HG02938 (cell line): Measurements from ENCODE around the gene CHD6.

ENCODE experiments used
- ATAC-seq: cut with Tn5 transposase; IDR thresholded peaks from one replicate; pipeline ENCODE4 v1.9.1; 2021; ENCODE audit warnings: mild to moderate bottlenecking, moderate library complexity; ENCODE audit not compliant: unreplicated experiment

The CHD6 gene

DNA sequence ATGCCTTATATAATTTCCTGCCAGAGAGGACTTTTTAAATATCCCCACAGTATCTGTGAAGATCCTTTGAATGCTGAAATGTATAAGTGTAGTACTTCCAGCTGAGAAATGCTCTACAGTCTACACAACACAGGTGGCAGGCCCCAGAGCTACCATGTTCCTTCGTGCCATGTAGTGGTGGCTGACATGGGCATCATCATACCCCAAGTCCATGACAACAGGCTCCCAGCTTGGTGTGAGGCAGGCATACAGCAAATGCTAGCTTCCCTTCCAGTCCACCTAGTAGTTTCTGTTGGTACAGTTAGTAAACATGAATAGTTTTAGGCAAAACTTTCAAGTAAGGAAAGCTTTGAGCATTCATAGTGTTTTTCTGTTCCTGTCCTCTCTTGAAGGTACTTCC lies 190.3 kb downstream of the CHD6 start:
- ATAC-seq: no peak

DNA sequence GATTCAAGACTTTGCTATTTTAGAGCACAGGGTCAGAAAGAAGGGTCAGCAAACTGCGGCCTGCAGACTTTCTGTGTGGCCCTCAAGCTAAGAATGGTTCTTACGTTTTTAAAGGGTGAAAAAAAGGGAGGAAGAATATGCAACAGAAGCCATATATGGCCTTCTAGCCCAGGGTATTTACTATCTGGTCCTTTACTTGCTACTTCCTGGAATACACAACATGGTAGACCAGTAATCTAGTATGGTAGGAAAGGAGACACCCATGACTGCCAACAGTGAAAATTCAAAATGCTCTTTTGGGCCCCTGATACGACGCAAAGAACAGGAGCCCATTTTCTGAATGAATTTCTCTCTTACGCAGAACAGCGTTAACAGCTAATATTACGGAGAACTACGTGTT lies 191.2 kb downstream of the CHD6 start:
- no peak for ATAC-seq

- ATAC-seq: no peak
Measured at GRCh38 chr20:41426086-41426830, 191.9 kb downstream of the CHD6 start.

DNA sequence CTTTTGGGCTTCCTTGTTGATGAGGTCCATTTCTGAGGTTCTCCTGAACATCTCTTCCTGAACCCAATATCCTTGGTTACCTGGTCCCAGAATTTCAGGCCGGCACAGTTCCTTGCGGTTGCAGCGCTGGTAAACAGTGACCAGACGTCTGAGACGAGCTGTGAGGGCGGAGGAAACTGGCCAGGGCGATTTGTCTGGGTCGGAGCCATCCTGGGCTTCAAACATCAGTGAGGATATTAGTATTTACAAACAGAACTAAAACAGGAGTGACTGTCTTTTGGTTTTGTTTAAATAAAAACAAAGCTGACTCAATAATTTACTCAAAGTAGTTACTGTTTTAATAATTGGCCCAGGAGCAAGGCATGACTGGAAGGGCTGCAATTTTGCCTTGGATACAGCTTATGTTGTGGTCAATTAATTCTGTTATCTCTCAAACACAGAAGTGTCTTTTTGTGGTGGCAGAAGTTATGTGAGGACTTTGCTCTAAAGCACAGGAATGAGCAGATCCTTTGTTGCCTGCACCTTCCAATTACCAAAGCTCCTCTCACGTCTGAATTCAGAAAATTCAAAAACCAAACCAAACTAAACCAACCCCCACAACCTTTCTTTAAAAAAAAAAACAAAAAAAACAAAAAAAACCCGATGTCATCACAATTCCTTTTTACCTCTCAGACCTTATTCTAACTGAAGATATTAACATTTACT lies 192.8 kb downstream of the CHD6 start:
- no peak for ATAC-seq

- no peak for ATAC-seq
Measured at GRCh38 chr20:41424546-41424945, 193.6 kb downstream of the CHD6 start.

- ATAC-seq: no peak
Measured at GRCh38 chr20:41424011-41424410, 194.2 kb downstream of the CHD6 start.

GRCh38 chr20:41422953-41423352 lies 195.2 kb downstream of the CHD6 start:
- ATAC-seq: no peak

- ATAC-seq: no peak
Measured at GRCh38 chr20:41418739-41419293, 199.4 kb downstream of the CHD6 start.

- no peak for ATAC-seq
Measured at GRCh38 chr20:41418031-41418430, 200.1 kb downstream of the CHD6 start.

- no peak for ATAC-seq
Measured at GRCh38 chr20:41415191-41415590, 203.0 kb downstream of the CHD6 start.

DNA sequence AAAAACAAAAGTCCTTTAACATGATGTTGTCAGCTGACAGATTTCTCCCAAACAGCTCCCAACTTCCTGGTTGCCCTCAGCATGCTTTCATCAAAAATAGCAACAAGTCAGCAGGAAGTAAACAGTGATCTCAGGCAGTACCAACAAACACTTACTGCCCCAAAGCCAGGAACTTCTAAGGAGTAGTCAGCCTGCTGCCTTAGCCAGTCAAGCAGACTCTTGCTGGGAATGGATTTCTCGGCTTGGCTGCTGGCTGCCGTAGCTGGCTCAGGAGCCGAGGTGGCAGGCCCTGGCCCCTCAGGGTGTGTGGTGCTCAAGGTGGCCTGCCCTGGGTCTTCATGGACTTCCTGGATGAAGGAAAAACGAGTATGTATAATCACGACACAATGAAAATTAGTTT lies 205.0 kb downstream of the CHD6 start:
- no peak for ATAC-seq

GRCh38 chr20:41412324-41413120 lies 205.7 kb downstream of the CHD6 start:
- no peak for ATAC-seq

GRCh38 chr20:41411391-41411847 lies 206.8 kb downstream of the CHD6 start:
- ATAC-seq: no peak

- ATAC-seq: no peak
Measured at GRCh38 chr20:41408986-41409385, 209.2 kb downstream of the CHD6 start.

GRCh38 chr20:41408156-41408794 lies 209.9 kb downstream of the CHD6 start:
- ATAC-seq: no peak

GRCh38 chr20:41407607-41408006 lies 210.6 kb downstream of the CHD6 start:
- ATAC-seq: no peak

- ATAC-seq: no peak
Measured at GRCh38 chr20:41406896-41407444, 211.2 kb downstream of the CHD6 start.

DNA sequence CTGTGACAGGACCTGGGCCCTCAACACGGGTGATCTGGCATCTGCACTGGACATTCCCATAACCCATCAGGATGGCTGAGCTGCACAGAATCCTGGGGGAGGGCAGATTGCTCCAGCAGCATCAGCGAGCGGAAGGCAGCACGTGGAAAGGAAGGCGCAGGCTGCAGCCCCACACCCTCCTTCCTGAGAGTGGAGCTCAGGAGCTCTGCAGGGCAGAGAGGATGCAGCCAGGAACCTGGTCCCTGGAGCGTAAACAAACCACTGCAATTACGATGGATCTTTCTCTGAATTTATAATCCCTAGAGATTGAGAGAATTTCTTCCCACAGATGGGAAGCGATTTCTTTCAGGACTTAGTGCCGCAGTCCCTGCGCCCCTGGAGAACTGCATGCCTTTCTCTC lies 211.8 kb downstream of the CHD6 start:
- ATAC-seq: no peak

- no peak for ATAC-seq
Measured at GRCh38 chr20:41405436-41405835, 212.7 kb downstream of the CHD6 start.

GRCh38 chr20:41403604-41404003 lies 214.6 kb downstream of the CHD6 start:
- ATAC-seq: no peak

- ATAC-seq: no peak
Measured at GRCh38 chr20:41398408-41398807, 219.8 kb downstream of the CHD6 start.
